Measurements from ENCODE around the gene FTMT.

GRCh38 chr5:121863753-121864285 lies 12.1 kb downstream of the FTMT start:
- TF ChIP-seq CTCF (IDR thresholded peaks at IDR 0.05) (no peak), POLR2A (IDR thresholded peaks at IDR 0.05) (no peak), POLR2AphosphoS5 (IDR thresholded peaks at IDR 0.05) (no peak)

All from upper lobe of left lung (tissue), 4 donors.